ENCODE data around the gene LRP1-AS. TPM values are rescaled to one million over a fixed set of nuclear protein-coding genes. Genes with fewer than 3 reads are reported as not detected.

LRP1-AS gene
- total RNA-seq, 1 donor from 2014 or later: not detected

GRCh38 chr12:57187222-57188089, 40.0 kb upstream of the LRP1-AS start:
- no peak overlapping the region for H3K27ac Mint-ChIP-seq
- H3K36me3 Mint-ChIP-seq (ENCODE audit: low read depth): no peaks in the 10 kb centered on the region
- H3K9me3 Mint-ChIP-seq: no peaks in the 10 kb centered on the region
- no peak for DNase-seq (ENCODE audit: low spot score)
- intact Hi-C loops (cut with micrococcal nuclease): loop anchor here (10.0 kb wide), 1 partner anchor 433 kb away; the partner anchor contains the start of gene PRIM1
- no peak overlapping the region for H3K4me3 Mint-ChIP-seq (ENCODE audit: low read depth)
- peaks cover 5% of the 10 kb centered on the region for H3K4me1 Mint-ChIP-seq (ENCODE audit: low read depth)
- H3K27me3 Mint-ChIP-seq (ENCODE audit: low read depth): no peaks in the 10 kb centered on the region

GRCh38 chr12:57185906-57186508, 38.6 kb upstream of the LRP1-AS start:
- H3K4me3 Mint-ChIP-seq (ENCODE audit: low read depth): no peak overlapping the region
- H3K9me3 Mint-ChIP-seq: no peaks in the 10 kb centered on the region
- intact Hi-C loops (cut with micrococcal nuclease): loop anchor here (10.0 kb wide), 1 partner anchor 431 kb away; the partner anchor contains the start of gene PRIM1
- H3K27me3 Mint-ChIP-seq (ENCODE audit: low read depth): no peaks in the 10 kb centered on the region
- DNase-seq (ENCODE audit: low spot score): no peak
- H3K36me3 Mint-ChIP-seq (ENCODE audit: low read depth): no peaks in the 10 kb centered on the region
- peaks cover 5% of the 10 kb centered on the region for H3K4me1 Mint-ChIP-seq (ENCODE audit: low read depth)
- no peak overlapping the region for H3K27ac Mint-ChIP-seq

- no peaks in the 10 kb centered on the region for H3K9me3 Mint-ChIP-seq
- no peak overlapping the region for H3K4me3 Mint-ChIP-seq (ENCODE audit: low read depth)
- H3K4me1 Mint-ChIP-seq (ENCODE audit: low read depth): peaks cover 5% of the 10 kb centered on the region
- no peak overlapping the region for H3K27ac Mint-ChIP-seq
- no peak for DNase-seq (ENCODE audit: low spot score)
- no peaks in the 10 kb centered on the region for H3K36me3 Mint-ChIP-seq (ENCODE audit: low read depth)
- no peaks in the 10 kb centered on the region for H3K27me3 Mint-ChIP-seq (ENCODE audit: low read depth)
- intact Hi-C loops (cut with micrococcal nuclease): loop anchor here (10.0 kb wide), 1 partner anchor 431 kb away; the partner anchor contains the start of gene PRIM1
Observed at GRCh38 chr12:57185403-57185802, 38.0 kb upstream of the LRP1-AS start.

GRCh38 chr12:57183939-57184725, 36.7 kb upstream of the LRP1-AS start:
- H3K36me3 Mint-ChIP-seq (ENCODE audit: low read depth): no peaks in the 10 kb centered on the region

GRCh38 chr12:57182918-57183575, 35.6 kb upstream of the LRP1-AS start:
- no peak overlapping the region for H3K4me3 Mint-ChIP-seq (ENCODE audit: low read depth)
- peak; percentile 69 for DNase-seq (ENCODE audit: low spot score)

More at GRCh38 chr12:57183939-57184725, 36.7 kb upstream of the LRP1-AS start:
- Mint-ChIP-seq H3K4me1 (ENCODE audit: low read depth) (peaks cover 5% of the 10 kb centered on the region), H3K27ac (no peak overlapping the region), H3K4me3 (ENCODE audit: low read depth) (no peak overlapping the region), H3K9me3 (no peaks in the 10 kb centered on the region), H3K27me3 (ENCODE audit: low read depth) (no peaks in the 10 kb centered on the region)
- no peak for DNase-seq (ENCODE audit: low spot score)
- intact Hi-C loops (cut with micrococcal nuclease): loop anchor here (2.0 to 10.0 kb wide), 4 partner anchors 59 to 429 kb away; partner anchors contain the start of genes PRIM1 and ZBTB39

GRCh38 chr12:57181561-57182155, 34.2 kb upstream of the LRP1-AS start:
- Mint-ChIP-seq H3K36me3 (ENCODE audit: low read depth) (no peaks in the 10 kb centered on the region), H3K4me1 (ENCODE audit: low read depth) (peaks cover 5% of the 10 kb centered on the region), H3K4me3 (ENCODE audit: low read depth) (no peak overlapping the region), H3K27me3 (ENCODE audit: low read depth) (no peaks in the 10 kb centered on the region), H3K27ac (no peak overlapping the region), H3K9me3 (no peaks in the 10 kb centered on the region)
- intact Hi-C loops (cut with micrococcal nuclease): loop anchor here (2.0 to 10.0 kb wide), 4 partner anchors 57 to 427 kb away; partner anchors contain the start of genes PRIM1 and ZBTB39
- no peak for DNase-seq (ENCODE audit: low spot score)

More at GRCh38 chr12:57182918-57183575, 35.6 kb upstream of the LRP1-AS start:
- Mint-ChIP-seq H3K36me3 (ENCODE audit: low read depth) (no peaks in the 10 kb centered on the region), H3K4me1 (ENCODE audit: low read depth) (peaks cover 5% of the 10 kb centered on the region), H3K9me3 (no peaks in the 10 kb centered on the region), H3K27me3 (ENCODE audit: low read depth) (no peaks in the 10 kb centered on the region), H3K27ac (no peak overlapping the region)
- intact Hi-C loops (cut with micrococcal nuclease): loop anchor here (2.0 to 10.0 kb wide), 4 partner anchors 58 to 428 kb away; partner anchors contain the start of genes PRIM1 and ZBTB39

- no peak for DNase-seq (ENCODE audit: low spot score)
- Mint-ChIP-seq H3K27me3 (ENCODE audit: low read depth) (no peaks in the 10 kb centered on the region), H3K36me3 (ENCODE audit: low read depth) (no peaks in the 10 kb centered on the region), H3K4me1 (ENCODE audit: low read depth) (peaks cover 5% of the 10 kb centered on the region), H3K27ac (no peak overlapping the region), H3K9me3 (no peaks in the 10 kb centered on the region), H3K4me3 (ENCODE audit: low read depth) (no peak overlapping the region)
- intact Hi-C loops (cut with micrococcal nuclease): loop anchor here (5.0 to 10.0 kb wide), 2 partner anchors 174 to 426 kb away; partner anchors contain the start of genes PRIM1 and ZBTB39
Observed at GRCh38 chr12:57181072-57181471, 33.7 kb upstream of the LRP1-AS start.

GRCh38 chr12:57180321-57180989, 33.0 kb upstream of the LRP1-AS start:
- no peaks in the 10 kb centered on the region for H3K9me3 Mint-ChIP-seq
- H3K4me3 Mint-ChIP-seq (ENCODE audit: low read depth): no peak overlapping the region
- intact Hi-C loops (cut with micrococcal nuclease): loop anchor here (5.0 to 10.0 kb wide), 2 partner anchors 173 to 426 kb away; partner anchors contain the start of genes PRIM1 and ZBTB39
- DNase-seq (ENCODE audit: low spot score): no peak
- H3K27me3 Mint-ChIP-seq (ENCODE audit: low read depth): no peaks in the 10 kb centered on the region
- no peaks in the 10 kb centered on the region for H3K36me3 Mint-ChIP-seq (ENCODE audit: low read depth)
- H3K27ac Mint-ChIP-seq: no peak overlapping the region
- H3K4me1 Mint-ChIP-seq (ENCODE audit: low read depth): peaks cover 5% of the 10 kb centered on the region

- Mint-ChIP-seq H3K27me3 (ENCODE audit: low read depth) (no peaks in the 10 kb centered on the region), H3K9me3 (no peaks in the 10 kb centered on the region), H3K4me3 (ENCODE audit: low read depth) (no peak overlapping the region), H3K4me1 (ENCODE audit: low read depth) (peaks cover 5% of the 10 kb centered on the region), H3K36me3 (ENCODE audit: low read depth) (no peaks in the 10 kb centered on the region), H3K27ac (no peak overlapping the region)
- DNase-seq (ENCODE audit: low spot score): no peak
- intact Hi-C loops (cut with micrococcal nuclease): loop anchor here (5.0 to 10.0 kb wide), 2 partner anchors 172 to 425 kb away; partner anchors contain the start of genes PRIM1 and ZBTB39
Observed at GRCh38 chr12:57179331-57180086, 32.1 kb upstream of the LRP1-AS start.

- Mint-ChIP-seq H3K36me3 (ENCODE audit: low read depth) (no peaks in the 10 kb centered on the region), H3K4me3 (ENCODE audit: low read depth) (no peak overlapping the region), H3K27ac (no peak overlapping the region), H3K27me3 (ENCODE audit: low read depth) (no peaks in the 10 kb centered on the region), H3K4me1 (ENCODE audit: low read depth) (peaks cover 5% of the 10 kb centered on the region), H3K9me3 (no peaks in the 10 kb centered on the region)
- intact Hi-C loops (cut with micrococcal nuclease): no loop called here
- DNase-seq (ENCODE audit: low spot score): no peak
Observed at GRCh38 chr12:57178213-57178612, 30.8 kb upstream of the LRP1-AS start.

GRCh38 chr12:57177354-57177753, 29.9 kb upstream of the LRP1-AS start:
- no peaks in the 10 kb centered on the region for H3K9me3 Mint-ChIP-seq
- no peak overlapping the region for H3K27ac Mint-ChIP-seq
- intact Hi-C loops (cut with micrococcal nuclease): no loop called here
- no peaks in the 10 kb centered on the region for H3K27me3 Mint-ChIP-seq (ENCODE audit: low read depth)
- H3K4me3 Mint-ChIP-seq (ENCODE audit: low read depth): no peak overlapping the region
- H3K36me3 Mint-ChIP-seq (ENCODE audit: low read depth): no peaks in the 10 kb centered on the region
- H3K4me1 Mint-ChIP-seq (ENCODE audit: low read depth): no peaks in the 10 kb centered on the region
- no peak for DNase-seq (ENCODE audit: low spot score)
